ENCODE measurements around the gene ANKRD52.

ANKRD52 gene

DNA sequence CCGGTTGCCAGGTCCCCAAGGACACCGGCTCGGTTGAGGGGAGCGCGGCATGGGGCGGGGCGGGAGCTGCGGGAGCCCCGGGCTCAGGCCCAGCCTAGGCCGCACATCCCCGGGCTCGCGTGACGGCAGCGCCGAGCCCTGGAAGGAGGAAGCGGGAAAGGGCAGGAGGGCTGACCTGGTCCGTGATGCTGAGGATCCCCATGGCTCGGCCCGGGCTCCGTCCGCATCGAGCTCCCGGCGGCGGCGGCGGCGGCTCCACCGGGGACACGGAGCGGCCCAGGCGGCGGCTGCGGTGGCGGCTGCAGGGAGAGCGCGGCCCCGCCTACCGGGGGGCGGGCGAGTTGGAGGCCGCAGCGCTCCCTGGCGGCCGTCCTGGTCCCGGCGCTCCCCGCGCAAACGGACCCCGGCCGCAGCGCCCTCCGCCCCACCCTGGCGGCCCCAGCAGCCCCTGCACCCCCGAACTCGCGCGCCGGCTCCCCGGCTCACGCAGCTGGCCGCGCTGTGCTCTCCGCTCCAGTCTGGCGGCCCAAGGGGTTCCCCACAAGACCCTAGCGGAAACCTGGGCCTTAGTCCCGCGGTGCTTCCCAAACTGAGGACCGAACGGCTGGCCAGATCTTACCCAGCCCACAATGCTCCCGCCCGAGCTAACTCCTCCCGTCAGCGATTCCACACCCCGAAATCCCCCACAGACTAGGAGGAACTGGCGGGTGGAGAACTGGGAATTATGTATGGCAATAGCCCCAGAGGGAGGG, at the start of gene ANKRD52:
ANKRD52 (minus strand) TSS at position 317 of the 752 bp plus-strand sequence; CDS start at position 202, 115 bp downstream.
- peak; percentile 96 for DNase-seq (ENCODE audit: extremely low spot score)
- POLR2A ChIA-PET = interaction anchor here (0.9 to 1.0 kb wide), 3 partner anchors 57 to 154 kb away, joined by 3 to 6 read pairs (median 4); partner anchors contain the start of genes CNPY2 and PA2G4
- CTCF ChIA-PET = interaction anchor here (0.6 to 7.6 kb wide), 42 partner anchors 10 to 316 kb away, joined by 3 to 64 read pairs (median 4); partner anchors contain the start of genes COQ10A, CS, ESYT1 and PAN2
- TF ChIP-seq, protein P1, sequence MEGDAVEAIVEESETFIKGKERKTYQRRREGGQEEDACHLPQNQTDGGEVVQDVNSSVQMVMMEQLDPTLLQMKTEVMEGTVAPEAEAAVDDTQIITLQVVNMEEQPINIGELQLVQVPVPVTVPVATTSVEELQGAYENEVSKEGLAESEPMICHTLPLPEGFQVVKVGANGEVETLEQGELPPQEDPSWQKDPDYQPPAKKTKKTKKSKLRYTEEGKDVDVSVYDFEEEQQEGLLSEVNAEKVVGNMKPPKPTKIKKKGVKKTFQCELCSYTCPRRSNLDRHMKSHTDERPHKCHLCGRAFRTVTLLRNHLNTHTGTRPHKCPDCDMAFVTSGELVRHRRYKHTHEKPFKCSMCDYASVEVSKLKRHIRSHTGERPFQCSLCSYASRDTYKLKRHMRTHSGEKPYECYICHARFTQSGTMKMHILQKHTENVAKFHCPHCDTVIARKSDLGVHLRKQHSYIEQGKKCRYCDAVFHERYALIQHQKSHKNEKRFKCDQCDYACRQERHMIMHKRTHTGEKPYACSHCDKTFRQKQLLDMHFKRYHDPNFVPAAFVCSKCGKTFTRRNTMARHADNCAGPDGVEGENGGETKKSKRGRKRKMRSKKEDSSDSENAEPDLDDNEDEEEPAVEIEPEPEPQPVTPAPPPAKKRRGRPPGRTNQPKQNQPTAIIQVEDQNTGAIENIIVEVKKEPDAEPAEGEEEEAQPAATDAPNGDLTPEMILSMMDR (IDR thresholded peaks at IDR 0.05; ENCODE audit: control extremely low read depth, extremely low read depth, low read depth, missing control alignments) = peak; percentile 88

DNA sequence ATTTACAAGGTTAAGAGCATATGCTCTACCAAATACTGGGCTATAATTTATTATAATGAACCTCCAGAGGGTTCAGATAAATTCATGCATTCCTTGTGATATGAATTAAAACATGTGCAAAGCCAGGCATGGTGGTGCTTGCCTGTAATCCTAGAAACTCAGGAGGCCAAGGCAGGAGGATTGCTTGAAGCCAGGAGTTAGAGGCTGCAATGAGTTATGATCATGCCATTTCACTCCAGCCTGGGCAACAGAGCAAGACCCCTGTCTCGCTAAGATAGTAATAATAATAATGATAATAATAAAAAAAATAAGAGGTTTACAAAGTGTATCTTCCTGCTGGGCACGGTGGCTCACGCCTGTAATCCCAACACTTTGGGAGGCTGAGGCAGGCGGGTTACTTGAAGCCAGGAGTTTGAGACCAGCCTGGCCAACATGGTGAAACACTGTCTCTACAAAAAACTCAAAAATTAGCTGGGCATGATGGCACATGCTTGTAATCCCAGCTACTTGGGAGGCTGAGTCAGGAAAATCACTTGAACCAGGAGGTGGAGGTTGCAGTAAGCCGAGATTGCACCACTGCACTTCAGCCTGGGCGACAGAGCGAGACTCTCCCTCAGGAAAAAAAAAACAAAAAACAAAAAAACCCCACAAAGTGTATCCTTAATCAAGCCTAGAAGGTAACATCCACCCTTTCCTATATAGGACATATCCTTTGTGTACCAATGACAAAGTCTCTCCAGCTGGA, 49.2 kb upstream of the ANKRD52 start:
- POLR2A ChIA-PET = interaction anchor here (1.4 kb wide), 1 partner anchor 53 kb away, joined by 5 read pairs; the partner anchor contains the start of gene STAT2
- no peak for DNase-seq (ENCODE audit: extremely low spot score)
- CTCF ChIA-PET = interaction anchor here (0.7 to 1.2 kb wide), 2 partner anchors 20 to 206 kb away, joined by 3 to 4 read pairs; no protein-coding TSS in a partner anchor
- TF ChIP-seq, protein P1 (IDR thresholded peaks at IDR 0.05; ENCODE audit: control extremely low read depth, extremely low read depth, low read depth, missing control alignments) = no peak

DNA sequence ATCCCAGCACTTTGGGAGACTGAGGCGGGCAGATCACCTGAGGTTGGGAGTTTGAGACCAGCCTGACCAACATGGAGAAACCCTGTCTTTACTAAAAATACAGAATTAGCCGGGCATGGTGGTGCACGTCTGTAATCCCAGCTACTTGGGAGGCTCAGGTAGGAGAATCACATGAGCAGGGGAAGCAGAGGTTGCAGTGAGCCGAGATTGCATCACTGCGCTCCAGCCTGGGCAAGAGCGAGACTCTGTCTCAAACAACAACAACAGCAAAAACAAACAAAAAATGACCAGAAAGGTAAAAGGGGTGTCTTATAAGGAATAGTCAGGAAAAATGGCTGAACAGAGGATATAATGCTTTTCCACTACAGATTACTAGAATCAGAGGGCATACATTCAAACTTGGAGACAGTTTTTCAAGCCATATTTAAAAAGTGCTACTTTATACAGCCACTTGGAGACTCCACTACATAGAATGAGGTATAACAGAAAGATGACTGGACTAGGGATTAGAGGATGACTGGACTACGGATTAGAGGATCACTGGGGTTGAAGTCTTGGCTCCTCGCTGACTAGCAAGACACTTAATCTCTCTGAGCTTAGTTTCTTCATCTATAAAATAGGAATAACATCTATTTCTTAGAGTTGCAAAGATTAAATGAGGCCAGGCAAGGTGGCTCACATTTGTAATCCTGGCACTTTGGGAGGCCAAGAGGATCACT, 46.8 kb upstream of the ANKRD52 start:
- no peak for DNase-seq (ENCODE audit: extremely low spot score)
- ChIA-PET POLR2A (no interaction called here), CTCF (interaction anchor here (1.0 to 1.5 kb wide), 2 partner anchors 8 to 99 kb away, joined by 3 to 4 read pairs; no protein-coding TSS in a partner anchor)
- TF ChIP-seq, protein P1 (IDR thresholded peaks at IDR 0.05; ENCODE audit: control extremely low read depth, extremely low read depth, low read depth, missing control alignments) = no peak

DNA sequence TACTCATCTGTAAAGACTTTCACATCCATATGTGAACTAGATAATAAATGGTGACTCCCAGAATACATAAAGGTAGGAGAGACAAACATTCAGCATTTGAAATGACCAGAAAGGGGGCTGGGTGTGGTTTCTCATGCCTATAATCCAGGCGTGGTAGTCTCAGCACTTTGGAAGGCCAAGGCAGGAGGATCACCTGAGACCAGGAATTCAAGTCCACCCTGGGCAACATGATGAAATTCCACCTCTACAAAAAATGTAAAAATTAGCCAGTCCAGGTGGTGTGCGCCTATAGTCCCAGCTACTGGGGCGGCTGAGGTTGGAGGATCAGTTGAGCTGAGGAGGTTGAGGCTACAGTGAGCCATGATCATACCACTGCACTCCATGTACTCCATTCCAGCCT, 46.1 kb upstream of the ANKRD52 start:
- no peak for DNase-seq (ENCODE audit: extremely low spot score)
- ChIA-PET CTCF (interaction anchor here (1.0 to 1.5 kb wide), 2 partner anchors 9 to 98 kb away, joined by 3 to 4 read pairs; no protein-coding TSS in a partner anchor), POLR2A (no interaction called here)
- TF ChIP-seq, protein P1 (IDR thresholded peaks at IDR 0.05; ENCODE audit: control extremely low read depth, extremely low read depth, low read depth, missing control alignments) = no peak

DNA sequence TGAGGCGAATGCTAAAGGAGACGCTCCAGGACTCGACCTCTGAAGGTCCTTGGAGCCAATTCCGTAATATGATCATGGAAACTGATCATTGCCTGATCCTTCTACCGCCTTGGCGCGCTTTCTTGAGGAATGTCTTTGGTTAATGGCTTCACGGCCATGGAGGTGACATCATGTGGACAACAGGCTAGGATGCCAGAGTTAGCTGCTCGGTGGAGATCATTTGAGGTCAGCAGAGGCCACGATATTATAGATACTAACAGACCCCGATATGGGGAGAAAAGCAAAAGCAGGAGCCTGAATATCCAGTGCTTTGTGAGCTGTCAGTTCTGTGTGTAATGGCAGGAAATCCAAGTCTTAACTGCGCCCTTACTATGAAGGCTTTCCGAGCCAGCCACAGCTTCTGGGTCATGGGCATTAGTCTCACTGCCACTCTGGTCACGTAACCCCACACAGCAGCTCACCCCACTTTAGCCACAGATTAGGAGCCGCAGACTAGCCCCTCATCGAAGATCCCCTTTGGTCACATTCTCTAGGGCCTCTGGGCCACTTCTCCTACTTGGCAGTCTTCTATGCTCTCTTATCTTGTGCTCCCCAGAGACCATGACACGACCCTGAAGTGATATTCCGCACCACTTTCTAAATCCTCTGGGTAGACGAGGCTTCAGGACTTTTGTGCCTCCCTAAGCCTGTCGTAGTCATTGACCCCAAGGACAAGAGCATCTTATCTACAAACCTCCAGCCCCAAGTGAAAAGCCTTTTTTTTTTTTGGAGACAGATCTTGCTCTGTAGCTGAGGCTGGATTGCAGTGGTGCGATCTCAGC, 42.7 kb upstream of the ANKRD52 start:
- ChIA-PET POLR2A (interaction anchor here (0.5 to 0.9 kb wide), 2 partner anchors 15 to 16 kb away, joined by 3 to 4 read pairs; partner anchors contain the start of gene CNPY2), CTCF (interaction anchor here (1.0 to 1.1 kb wide), 2 partner anchors 43 to 362 kb away, joined by 3 read pairs; partner anchors contain the start of gene ANKRD52)
- TF ChIP-seq, protein P1 (IDR thresholded peaks at IDR 0.05; ENCODE audit: control extremely low read depth, extremely low read depth, low read depth, missing control alignments) = no peak
- DNase-seq (ENCODE audit: extremely low spot score) = no peak
